GM10266 (cell line): Measurements from ENCODE around the gene TUBGCP6.
"Not testable (repeated sequence)": the region's sequence is repeated elsewhere in the genome, so short reads cannot be mapped to it uniquely, and the experiment has no call there.

Experiments
- DNase-seq: peaks from one replicate; pipeline ENCODE4 v3.0.0; 2012; ENCODE audit errors: extremely low spot score
- TF ChIP-seq, protein P1 (sequence below): IDR thresholded peaks from 2 replicates; pipeline ENCODE4 v1.5.1; 2012; ENCODE audit warnings: mild to moderate bottlenecking, low read depth; ENCODE audit not compliant: control insufficient read depth, insufficient read depth; ENCODE audit errors: missing control alignments

The TUBGCP6 gene

DNA sequence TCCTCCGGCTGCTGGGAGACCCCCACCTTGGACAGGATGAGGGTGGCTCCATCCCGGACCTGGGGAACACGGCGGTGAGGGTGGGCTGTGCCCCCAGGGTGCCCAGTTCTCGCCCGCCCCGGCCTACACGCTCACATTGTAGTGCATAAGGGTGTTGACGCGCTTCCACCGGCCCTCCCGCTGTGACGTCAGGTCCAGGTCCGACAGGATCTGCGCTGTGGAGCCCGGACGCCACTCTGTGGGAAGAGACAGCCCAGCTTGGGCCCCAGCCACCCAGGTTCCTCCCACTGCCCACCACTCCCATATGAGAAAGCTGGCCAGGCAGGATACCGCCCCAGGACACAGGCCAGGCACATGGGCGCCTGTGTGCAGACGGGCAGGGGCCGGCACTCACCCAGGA, 33.6 kb upstream of the TUBGCP6 start:
- DNase-seq: no peak
- TF ChIP-seq, protein P1, sequence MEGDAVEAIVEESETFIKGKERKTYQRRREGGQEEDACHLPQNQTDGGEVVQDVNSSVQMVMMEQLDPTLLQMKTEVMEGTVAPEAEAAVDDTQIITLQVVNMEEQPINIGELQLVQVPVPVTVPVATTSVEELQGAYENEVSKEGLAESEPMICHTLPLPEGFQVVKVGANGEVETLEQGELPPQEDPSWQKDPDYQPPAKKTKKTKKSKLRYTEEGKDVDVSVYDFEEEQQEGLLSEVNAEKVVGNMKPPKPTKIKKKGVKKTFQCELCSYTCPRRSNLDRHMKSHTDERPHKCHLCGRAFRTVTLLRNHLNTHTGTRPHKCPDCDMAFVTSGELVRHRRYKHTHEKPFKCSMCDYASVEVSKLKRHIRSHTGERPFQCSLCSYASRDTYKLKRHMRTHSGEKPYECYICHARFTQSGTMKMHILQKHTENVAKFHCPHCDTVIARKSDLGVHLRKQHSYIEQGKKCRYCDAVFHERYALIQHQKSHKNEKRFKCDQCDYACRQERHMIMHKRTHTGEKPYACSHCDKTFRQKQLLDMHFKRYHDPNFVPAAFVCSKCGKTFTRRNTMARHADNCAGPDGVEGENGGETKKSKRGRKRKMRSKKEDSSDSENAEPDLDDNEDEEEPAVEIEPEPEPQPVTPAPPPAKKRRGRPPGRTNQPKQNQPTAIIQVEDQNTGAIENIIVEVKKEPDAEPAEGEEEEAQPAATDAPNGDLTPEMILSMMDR: no peak

DNA sequence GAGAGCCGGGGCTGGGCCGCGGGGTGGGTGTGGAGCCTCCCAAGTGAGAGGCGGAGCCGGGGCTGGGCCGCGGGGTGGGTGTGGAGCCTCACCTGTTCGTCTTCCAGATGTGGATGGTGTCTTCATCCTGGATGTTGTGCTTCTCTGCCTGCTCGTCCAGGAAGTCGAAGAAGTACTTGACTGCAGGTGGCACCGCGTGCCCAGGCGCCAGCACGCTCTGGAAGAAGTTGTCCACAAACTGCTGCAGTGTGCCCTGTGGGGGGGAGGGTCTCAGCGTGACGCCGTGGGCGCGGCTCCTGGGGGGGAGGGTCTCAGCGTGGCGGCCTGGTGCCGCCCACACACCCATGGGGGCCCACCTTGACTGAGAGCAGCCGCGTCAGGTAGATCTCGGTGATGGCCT, 32.9 kb upstream of the TUBGCP6 start:
- DNase-seq: no peak
- TF ChIP-seq, protein P1: no peak

DNA sequence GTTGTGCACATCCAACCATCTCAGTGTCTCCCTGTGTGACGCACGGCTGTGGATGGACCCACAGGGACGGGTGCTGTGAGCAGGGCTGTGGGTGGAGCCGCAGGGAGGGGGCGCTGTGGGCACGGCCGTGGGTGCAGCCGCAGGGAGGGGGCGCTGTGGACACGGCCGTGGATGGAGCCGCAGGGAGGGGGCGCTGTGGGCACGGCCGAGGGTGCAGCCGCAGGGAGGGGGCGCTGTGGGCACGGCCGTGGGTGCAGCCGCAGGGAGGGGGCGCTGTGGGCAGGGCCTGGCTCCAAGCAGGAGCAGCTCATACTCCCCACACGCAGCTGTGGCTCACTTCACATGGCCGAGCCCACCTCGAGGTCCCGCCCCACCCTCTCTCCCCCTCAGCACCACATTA, 31.3 kb upstream of the TUBGCP6 start:
- TF ChIP-seq, protein P1: peak; percentile 75
- peak; percentile 83 for DNase-seq

DNA sequence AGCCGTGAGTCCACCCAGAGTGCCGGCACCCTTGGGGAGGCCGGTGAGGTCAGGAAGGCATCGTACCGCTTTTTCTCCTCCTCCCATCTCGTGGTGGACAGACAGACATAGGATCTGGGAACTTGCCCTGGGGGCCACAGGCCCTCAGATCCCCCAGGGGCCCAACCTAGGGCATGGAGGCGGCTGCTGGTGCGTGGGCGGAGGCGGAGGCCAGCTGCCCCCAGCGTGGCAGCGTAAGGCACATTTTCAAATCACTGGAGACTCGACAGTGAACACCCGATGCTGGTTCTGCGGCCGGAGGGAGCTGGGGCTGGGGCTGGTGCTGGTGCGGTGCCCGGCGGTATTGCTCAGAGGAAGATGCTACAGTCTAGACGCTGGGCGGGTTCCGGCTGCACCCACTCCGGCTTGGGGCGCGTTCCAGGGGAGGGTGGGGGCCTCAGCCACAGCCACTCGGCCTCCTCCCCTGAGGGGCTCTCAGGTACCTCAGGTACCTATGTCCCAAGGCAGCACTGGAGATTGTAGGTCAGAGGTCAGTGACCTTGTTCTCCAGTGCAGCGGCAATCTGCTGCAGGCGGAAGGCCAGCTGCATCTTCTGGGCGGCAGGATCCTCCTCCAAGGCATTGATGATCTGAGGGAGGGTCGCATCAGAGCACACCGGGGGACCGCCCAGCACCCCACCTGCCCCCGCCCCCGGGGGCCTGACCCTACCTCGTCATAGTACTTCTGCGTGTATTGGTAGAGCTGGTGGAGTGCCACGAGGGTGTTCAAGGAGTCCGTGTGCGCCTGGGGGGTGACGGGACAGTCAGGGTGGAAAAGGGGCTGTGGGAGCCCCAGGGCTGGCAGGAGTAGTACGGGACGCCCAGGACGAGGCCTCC, 30.6 kb upstream of the TUBGCP6 start:
- TF ChIP-seq, protein P1: no peak
- no peak for DNase-seq

DNA sequence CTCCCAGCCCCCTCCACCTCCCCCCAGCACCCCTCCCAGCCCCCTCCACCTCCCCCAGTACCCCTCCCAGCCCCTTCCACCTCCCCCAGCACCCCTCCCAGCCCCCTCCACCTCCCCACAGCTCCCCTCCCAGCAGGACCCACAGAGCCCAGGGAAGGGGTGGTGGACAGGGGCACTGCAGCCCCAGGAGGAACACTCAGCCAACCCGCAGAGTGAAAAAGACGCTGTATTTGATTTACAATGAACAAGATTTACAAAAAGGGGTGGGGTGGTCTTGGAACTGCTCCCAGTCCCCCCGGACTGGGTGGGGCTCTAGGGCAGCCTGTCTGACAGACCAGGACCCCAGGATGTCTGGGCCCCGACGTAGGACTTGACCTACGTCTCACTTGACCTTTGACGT, 29.9 kb upstream of the TUBGCP6 start:
- no peak for DNase-seq
- TF ChIP-seq, protein P1: no peak

DNA sequence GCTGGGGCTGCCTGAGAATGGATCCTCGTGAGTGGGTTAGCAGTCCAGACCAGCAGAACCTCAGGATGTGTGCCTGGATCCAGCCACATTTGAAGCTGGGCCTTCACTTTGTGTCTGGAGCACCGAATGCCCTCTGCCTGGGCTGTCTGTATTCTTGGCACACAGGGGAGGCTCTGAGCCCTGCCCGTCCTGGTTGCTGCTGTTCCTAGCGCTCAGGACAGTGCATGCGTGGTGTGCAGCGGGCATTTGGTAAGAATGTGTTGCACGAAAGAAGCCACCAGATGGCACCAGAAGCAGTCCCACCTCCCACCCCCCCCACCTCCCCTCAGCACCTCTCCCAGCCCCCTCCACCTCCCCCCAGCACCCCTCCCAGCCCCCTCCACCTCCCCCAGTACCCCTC, 29.5 kb upstream of the TUBGCP6 start:
- peak; percentile 76 for DNase-seq
- TF ChIP-seq, protein P1: peak; percentile 47

DNA sequence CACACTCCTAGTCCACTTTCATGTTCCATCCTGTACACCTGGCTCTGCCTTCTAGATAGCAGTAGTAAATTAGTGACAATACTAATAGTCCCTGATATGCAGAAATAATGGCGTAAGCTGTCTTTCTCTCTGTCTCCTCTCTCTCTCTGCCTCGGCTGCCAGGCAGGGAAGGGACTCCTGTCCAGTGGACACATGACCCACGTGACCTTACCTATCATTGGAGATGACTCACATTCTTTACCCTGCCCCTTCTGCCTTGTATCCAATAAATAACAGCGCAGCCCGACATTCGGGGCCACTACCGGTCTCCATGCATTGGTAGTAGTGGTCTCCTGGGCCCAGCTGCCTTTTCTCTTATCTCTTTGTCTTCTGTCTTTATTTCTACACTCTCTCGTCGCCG, 29.0 kb upstream of the TUBGCP6 start:
- not testable (repeated sequence) for DNase-seq

DNA sequence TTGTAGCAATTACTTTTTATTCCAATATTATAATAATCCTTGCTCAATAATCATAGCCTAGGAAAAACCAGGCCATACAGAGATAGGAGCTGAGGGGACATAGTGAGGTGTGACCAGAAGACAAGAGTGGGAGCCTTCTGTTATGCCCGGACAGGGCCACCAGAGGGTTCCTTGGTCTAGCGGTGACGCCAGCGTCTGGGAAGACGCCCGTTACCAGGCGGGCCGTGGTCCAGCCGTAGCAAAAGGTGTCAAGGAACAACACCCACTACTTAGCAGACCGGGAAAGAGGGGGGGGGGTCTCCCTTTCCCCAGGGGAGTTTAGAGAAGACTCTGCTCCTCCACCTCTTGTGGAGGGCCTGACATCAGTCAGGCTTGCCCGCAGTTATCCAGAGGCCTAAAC, 28.5 kb upstream of the TUBGCP6 start:
- DNase-seq: not testable (repeated sequence)
